Activated CD4-positive, alpha-beta T cell treated with anti-CD3 and anti-CD28 coated beads, Interleukin-2, amount 50 U/mL, for 48 hours (primary cell): Measurements from ENCODE around the gene PKMYT1.
"Not testable (repeated sequence)": the region's sequence is repeated elsewhere in the genome, so short reads cannot be mapped to it uniquely, and the experiment has no call there.

Experiments
- DNase-seq, 2 experiments: peaks; one replicate each; pipeline ENCODE4 v3.0.0-alpha.2; 2020

PKMYT1 gene

GRCh38 chr16:2955779-2956578 is 24.3 kb downstream of the PKMYT1 start:
- DNase-seq: no peak

GRCh38 chr16:2955438-2955778 is 24.8 kb downstream of the PKMYT1 start:
- no peak for DNase-seq

- DNase-seq: no peak
These were observed 25.4 kb downstream of the PKMYT1 start for GRCh38 chr16:2954656-2955381.

- DNase-seq: no peak
These were observed 26.3 kb downstream of the PKMYT1 start for GRCh38 chr16:2953706-2954627.

- no peak for DNase-seq
These were observed 27.6 kb downstream of the PKMYT1 start for GRCh38 chr16:2952679-2953078.

- DNase-seq: no peak
These were observed 29.5 kb downstream of the PKMYT1 start for GRCh38 chr16:2950773-2951172.

- DNase-seq: no peak
These were observed 29.9 kb downstream of the PKMYT1 start for GRCh38 chr16:2950353-2950724.

- DNase-seq: no peak
These were observed 30.4 kb downstream of the PKMYT1 start for GRCh38 chr16:2949705-2950352.

GRCh38 chr16:2948807-2949704 is 31.2 kb downstream of the PKMYT1 start:
- no peak for DNase-seq

- DNase-seq: no peak
These were observed 33.6 kb downstream of the PKMYT1 start for GRCh38 chr16:2946649-2947048.

GRCh38 chr16:2943716-2944115 is 36.5 kb downstream of the PKMYT1 start:
- not testable (repeated sequence) for DNase-seq

GRCh38 chr16:2942045-2942444 is 38.2 kb downstream of the PKMYT1 start:
- no peak for DNase-seq

GRCh38 chr16:2939968-2940367 is 40.3 kb downstream of the PKMYT1 start:
- no peak for DNase-seq

- no peak for DNase-seq
These were observed 42.0 kb downstream of the PKMYT1 start for GRCh38 chr16:2938206-2938605.

- DNase-seq: no peak
These were observed 43.1 kb downstream of the PKMYT1 start for GRCh38 chr16:2937170-2937569.

GRCh38 chr16:2936436-2937011 is 43.7 kb downstream of the PKMYT1 start:
- no peak for DNase-seq

GRCh38 chr16:2934450-2934849 is 45.8 kb downstream of the PKMYT1 start:
- DNase-seq: no peak

GRCh38 chr16:2933701-2934100 is 46.5 kb downstream of the PKMYT1 start:
- no peak for DNase-seq

GRCh38 chr16:2933136-2933535 is 47.1 kb downstream of the PKMYT1 start:
- DNase-seq: no peak

- not testable (repeated sequence) for DNase-seq
These were observed 48.9 kb downstream of the PKMYT1 start for GRCh38 chr16:2931231-2931914.

GRCh38 chr16:2930236-2930635 is 50.0 kb downstream of the PKMYT1 start:
- DNase-seq: no peak
